ENCODE measurements around the gene PPCS. TPM values are rescaled to one million over a fixed set of nuclear protein-coding genes. Genes with fewer than 3 reads are reported as not detected.

The PPCS gene
- total RNA-seq, 1 donor from 2014 or later = 48.5 TPM

DNA sequence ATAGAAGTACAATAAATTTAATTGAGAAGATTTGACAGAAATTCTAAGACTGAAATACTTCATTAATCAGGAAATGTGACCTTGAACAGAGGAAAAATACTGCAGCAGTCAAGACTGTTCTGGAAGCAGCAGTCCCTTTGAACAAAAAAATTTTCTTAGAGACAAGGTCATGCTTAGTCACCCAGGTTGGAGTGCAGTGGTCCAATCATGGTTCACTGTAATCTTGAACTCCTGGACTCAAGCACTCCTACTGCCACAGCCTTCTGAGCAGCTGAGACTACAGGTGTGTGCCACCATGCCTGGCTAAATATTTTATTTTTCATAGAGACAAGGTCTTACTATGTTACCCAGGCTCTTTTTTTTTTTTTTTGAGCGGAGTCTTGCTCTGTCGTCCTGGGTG lies 4.9 kb downstream of the PPCS start:
- Mint-ChIP-seq H3K27me3 (no peaks in the 10 kb centered on the region), H3K27ac (no peak overlapping the region), H3K36me3 (ENCODE audit: insufficient read depth) (peaks cover 10% of the 10 kb centered on the region), H3K4me1 (ENCODE audit: low read depth) (peaks cover 37% of the 10 kb centered on the region), H3K9me3 (ENCODE audit: low read depth) (no peaks in the 10 kb centered on the region), H3K4me3 (ENCODE audit: low read depth) (no peak overlapping the region)
- DNase-seq (ENCODE audit: low spot score, unreplicated experiment) = no peak
- TF ChIP-seq CTCF (IDR thresholded peaks at IDR 0.05; ENCODE audit: unreplicated experiment) = no peak

- Mint-ChIP-seq H3K9me3 (ENCODE audit: low read depth) (no peaks in the 10 kb centered on the region), H3K4me3 (ENCODE audit: low read depth) (peak within 1 kb of the TSS; percentile 84), H3K27ac (peak within 1 kb of the TSS; percentile 92), H3K27me3 (no peaks in the 10 kb centered on the region), H3K4me1 (ENCODE audit: low read depth) (peaks cover 26% of the 10 kb centered on the region), H3K36me3 (ENCODE audit: insufficient read depth) (peaks cover 6% of the 10 kb centered on the region)
- no peak for TF ChIP-seq CTCF (IDR thresholded peaks at IDR 0.05; ENCODE audit: unreplicated experiment)
- peak; percentile 88 for DNase-seq (ENCODE audit: low spot score, unreplicated experiment)
These were observed 6.8 kb downstream of the PPCS start, which contains the start of gene CCDC30 for GRCh38 chr1:42462828-42463763. Gene CCDC30, plus strand, starts transcription at chr1:42463286. Its CDS starts 17,266 bp downstream, at chr1:42480552.

DNA sequence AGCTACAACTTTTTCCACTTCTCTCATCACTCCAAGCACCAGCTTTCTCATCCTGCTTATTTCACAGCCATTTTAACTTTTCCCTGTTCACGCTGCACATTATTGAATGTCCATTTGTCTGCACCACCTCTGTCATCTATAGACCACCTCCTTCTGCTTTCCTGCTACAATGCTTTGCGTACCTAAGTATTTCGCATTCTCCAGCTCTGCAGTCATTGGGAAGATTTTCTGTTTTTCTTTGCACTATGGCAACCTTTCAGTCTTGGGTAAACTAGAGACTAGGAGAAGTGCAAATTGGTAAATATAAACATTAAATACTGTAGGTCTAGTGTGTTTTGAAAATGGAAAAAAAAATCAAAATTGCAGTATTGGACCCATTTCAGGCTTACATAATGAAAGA lies 7.6 kb downstream of the PPCS start:
- peaks cover 5% of the 10 kb centered on the region for H3K36me3 Mint-ChIP-seq (ENCODE audit: insufficient read depth)
- no peak for TF ChIP-seq CTCF (IDR thresholded peaks at IDR 0.05; ENCODE audit: unreplicated experiment)
- peak overlapping the region; percentile 92 for H3K27ac Mint-ChIP-seq
- no peaks in the 10 kb centered on the region for H3K9me3 Mint-ChIP-seq (ENCODE audit: low read depth)
- peak overlapping the region; percentile 84 for H3K4me3 Mint-ChIP-seq (ENCODE audit: low read depth)
- no peaks in the 10 kb centered on the region for H3K27me3 Mint-ChIP-seq
- no peak for DNase-seq (ENCODE audit: low spot score, unreplicated experiment)
- H3K4me1 Mint-ChIP-seq (ENCODE audit: low read depth) = peaks cover 24% of the 10 kb centered on the region

DNA sequence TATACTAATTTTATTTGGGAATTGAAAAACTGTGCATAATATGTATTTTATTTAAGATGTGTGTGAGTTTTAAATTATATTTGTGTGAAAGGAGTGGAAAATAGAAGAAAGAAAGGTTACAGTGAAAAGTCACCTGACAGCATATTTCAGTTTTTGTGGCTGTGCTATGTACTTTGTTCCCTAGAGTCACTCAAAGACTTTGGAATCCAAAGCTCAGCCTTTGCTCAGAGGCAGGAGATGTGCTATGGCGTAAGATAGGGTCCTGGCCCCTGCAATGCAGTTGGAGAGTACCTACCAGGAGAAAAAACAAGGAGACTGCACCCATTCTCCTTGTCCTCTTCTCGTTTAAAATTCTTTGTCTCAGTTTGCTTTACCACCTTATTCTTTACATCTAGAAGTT lies 9.7 kb downstream of the PPCS start:
- no peaks in the 10 kb centered on the region for H3K36me3 Mint-ChIP-seq (ENCODE audit: insufficient read depth)
- H3K4me1 Mint-ChIP-seq (ENCODE audit: low read depth) = peaks cover 24% of the 10 kb centered on the region
- H3K4me3 Mint-ChIP-seq (ENCODE audit: low read depth) = no peak overlapping the region
- H3K27me3 Mint-ChIP-seq = no peaks in the 10 kb centered on the region
- TF ChIP-seq CTCF (IDR thresholded peaks at IDR 0.05; ENCODE audit: unreplicated experiment) = no peak
- no peak overlapping the region for H3K27ac Mint-ChIP-seq
- H3K9me3 Mint-ChIP-seq (ENCODE audit: low read depth) = no peaks in the 10 kb centered on the region
- DNase-seq (ENCODE audit: low spot score, unreplicated experiment) = no peak

DNA sequence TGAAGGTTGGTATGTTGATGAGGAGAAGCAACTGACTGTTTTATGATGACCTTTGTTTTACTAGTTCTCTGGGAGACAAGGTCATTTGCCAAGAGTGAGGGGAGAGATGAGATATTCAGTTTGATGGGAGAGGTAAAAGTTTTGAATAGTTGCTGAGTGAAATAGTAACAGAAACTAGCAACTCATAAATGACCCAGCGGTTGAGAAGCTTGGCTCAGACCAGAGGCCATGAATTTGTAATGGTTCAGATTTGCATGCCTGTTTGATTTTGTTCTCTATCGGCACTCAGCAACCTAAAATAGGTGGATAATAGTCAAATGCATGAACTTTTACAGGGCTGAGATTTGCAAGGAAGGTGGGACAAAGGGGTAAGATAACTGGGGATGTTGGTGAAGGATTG lies 13.4 kb downstream of the PPCS start:
- Mint-ChIP-seq H3K27me3 (no peaks in the 10 kb centered on the region), H3K4me3 (ENCODE audit: low read depth) (no peak overlapping the region), H3K27ac (no peak overlapping the region), H3K36me3 (ENCODE audit: insufficient read depth) (no peaks in the 10 kb centered on the region), H3K4me1 (ENCODE audit: low read depth) (peaks cover 2% of the 10 kb centered on the region), H3K9me3 (ENCODE audit: low read depth) (no peaks in the 10 kb centered on the region)
- TF ChIP-seq CTCF (IDR thresholded peaks at IDR 0.05; ENCODE audit: unreplicated experiment) = no peak
- no peak for DNase-seq (ENCODE audit: low spot score, unreplicated experiment)

Data from progenitor cell of endocrine pancreas (in vitro differentiated cells).